Effector memory CD8-positive, alpha-beta T cell (primary cell): Measurements from ENCODE around the gene MAPKBP1.

ENCODE experiments used
- ATAC-seq: fragments of 150-1000 bp; cut with Tn5 transposase; replicated peaks from 2 replicates; pipeline ENCODE4 v1.10.0; 2021; ENCODE audit warnings: mild to moderate bottlenecking, moderate library complexity
- DNase-seq, 3 experiments: peaks; one replicate each; pipeline ENCODE4 v3.0.0; 2021
- H3K27ac Mint-ChIP-seq, 2 donors: one replicate each; pipeline ENCODE4 v1.8.0; 2022; ENCODE audit warnings: mild to moderate bottlenecking in 2 of 2, mixed read lengths in 2 of 2, moderate library complexity in 2 of 2
- H3K27me3 Mint-ChIP-seq, 2 donors: one replicate each; pipeline ENCODE4 v1.8.0; 2022; ENCODE audit warnings: mixed read lengths in 2 of 2
- H3K36me3 Mint-ChIP-seq: one replicate; pipeline ENCODE4 v1.8.0; 2022; ENCODE audit warnings: mild to moderate bottlenecking, moderate library complexity, mixed read lengths; ENCODE audit not compliant: insufficient read depth
- H3K4me1 Mint-ChIP-seq, 2 donors: one replicate each; pipeline ENCODE4 v1.8.0; 2022; ENCODE audit warnings: low read depth in 2 of 2, mixed read lengths in 2 of 2
- H3K4me3 Mint-ChIP-seq, 2 donors: one replicate each; pipeline ENCODE4 v1.8.0; 2022; ENCODE audit warnings: mild to moderate bottlenecking in 2 of 2, mixed read lengths in 2 of 2, moderate library complexity in 2 of 2
- H3K9me3 Mint-ChIP-seq, 2 donors: one replicate each; pipeline ENCODE4 v1.8.0; 2022; ENCODE audit warnings: mixed read lengths in 2 of 2

The MAPKBP1 gene

DNA sequence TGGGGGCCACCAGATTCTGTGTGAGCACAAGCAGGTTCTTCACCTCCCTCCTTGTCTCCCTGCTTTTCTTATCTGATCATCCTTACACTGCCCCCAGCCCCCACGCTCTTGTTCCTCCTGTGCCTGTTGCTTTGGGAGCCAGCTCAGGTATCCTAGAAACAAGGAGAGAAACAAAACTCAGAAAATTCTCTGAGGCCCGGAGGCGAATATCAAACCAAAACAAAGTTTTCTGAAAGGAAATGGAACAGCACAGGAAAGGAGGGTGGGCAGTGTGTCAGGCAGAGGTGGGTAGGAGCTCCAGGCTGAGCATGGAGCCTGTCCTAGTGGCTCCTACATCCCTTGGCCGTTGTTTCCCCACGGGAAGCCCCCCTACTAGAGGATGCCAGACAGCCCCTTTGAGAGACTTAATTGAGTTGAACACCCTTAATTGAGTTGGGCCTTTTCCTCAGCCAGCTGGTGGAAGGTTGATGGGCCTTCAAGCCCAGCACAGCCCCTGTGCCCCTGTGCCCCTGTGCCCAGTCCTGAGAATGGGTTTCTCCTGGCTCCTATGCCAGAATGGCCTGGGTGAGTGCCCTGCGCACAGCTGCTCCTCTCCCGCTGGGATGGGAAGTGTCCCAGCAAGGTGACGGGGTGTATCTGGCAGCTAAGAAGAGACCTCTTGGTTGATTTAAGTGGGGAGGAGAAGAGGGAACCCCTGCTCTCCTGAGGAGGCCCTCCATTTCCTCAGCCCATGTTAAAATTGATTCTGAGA lies 30.8 kb downstream of the MAPKBP1 start:
- H3K4me3 Mint-ChIP-seq = no peak overlapping the region
- H3K36me3 Mint-ChIP-seq = peaks cover 11% of the 10 kb centered on the region
- H3K4me1 Mint-ChIP-seq = peaks cover 0 to 4% of the 10 kb centered on the region in 2 donors
- ATAC-seq (no peak), DNase-seq (no peak)
- no peaks in the 10 kb centered on the region for H3K27me3 Mint-ChIP-seq
- H3K27ac Mint-ChIP-seq = peak overlapping the region; percentile 44 to 83
- H3K9me3 Mint-ChIP-seq = no peaks in the 10 kb centered on the region

DNA sequence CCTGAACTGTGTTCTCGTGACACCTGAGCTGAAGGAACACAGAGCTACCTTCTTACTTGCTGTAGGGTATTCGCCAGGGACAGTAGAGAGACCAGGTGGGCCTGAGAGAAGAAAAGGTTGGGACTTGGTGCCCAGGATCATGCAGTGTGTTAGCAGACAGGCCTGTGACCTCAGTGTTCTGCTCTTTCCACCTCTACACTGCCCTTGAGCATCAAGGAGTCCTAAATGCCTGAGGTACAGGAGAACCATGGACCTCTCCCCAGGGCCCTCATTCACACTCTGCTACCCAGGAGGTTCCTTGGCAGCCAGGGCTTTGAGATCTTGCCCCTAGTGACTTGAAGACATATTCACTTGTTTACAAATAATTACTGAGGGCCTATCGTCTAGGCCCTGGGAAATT lies 31.4 kb downstream of the MAPKBP1 start:
- Mint-ChIP-seq H3K9me3 (no peaks in the 10 kb centered on the region), H3K36me3 (peaks cover 6% of the 10 kb centered on the region), H3K27me3 (no peaks in the 10 kb centered on the region), H3K27ac (peak overlapping the region; percentile 25 to 83), H3K4me3 (no peak overlapping the region), H3K4me1 (peaks cover 0 to 5% of the 10 kb centered on the region in 2 donors)
- DNase-seq (no peak), ATAC-seq (no peak)

DNA sequence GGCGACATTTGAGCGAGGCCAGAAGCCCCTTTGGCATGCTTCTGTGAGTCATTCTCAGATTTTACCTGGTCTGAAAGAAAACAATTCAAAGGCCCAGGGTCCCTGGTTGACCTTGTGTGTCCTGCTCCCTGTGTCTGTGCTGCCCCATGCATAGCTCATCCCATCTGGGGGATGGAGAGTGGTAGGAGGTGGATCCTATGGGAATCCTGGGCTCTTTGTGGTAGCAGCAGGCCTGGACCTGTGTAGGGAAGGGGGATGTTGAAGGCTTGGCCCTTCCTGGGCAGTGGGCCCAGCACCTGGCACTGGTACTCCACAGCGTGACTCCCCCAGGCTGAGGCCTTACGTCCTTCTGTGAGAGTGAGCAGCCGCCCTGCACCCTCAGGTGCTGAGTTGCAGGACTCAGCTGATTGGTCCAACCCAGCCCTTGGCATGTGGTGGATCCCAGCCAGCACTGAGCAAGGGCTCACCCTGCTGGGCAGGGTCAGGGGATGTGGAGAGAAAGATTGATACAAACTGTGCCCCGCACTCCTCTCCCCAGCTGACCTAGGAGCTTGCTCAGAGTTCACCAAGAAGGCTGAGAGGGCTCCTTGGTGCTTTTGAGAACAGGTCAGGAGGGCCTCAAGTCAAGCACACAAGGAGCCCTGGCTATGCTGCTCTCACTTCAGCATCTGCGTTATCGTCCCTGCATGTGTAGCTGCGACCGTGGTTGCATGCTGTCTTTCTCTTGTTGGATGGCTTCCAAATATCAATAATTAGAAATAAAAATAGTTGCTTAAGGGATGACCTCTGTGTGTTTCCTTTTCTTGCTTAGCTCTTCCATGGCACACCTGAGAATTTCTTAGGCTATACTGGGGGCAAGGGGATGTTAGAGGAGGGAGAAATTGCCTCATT lies 32.3 kb downstream of the MAPKBP1 start:
- Mint-ChIP-seq H3K36me3 (peaks cover 7% of the 10 kb centered on the region), H3K27ac (peak overlapping the region in 1 of 2 donors; percentile 25), H3K9me3 (no peaks in the 10 kb centered on the region), H3K4me1 (peaks cover 4 to 10% of the 10 kb centered on the region in 2 donors), H3K4me3 (no peak overlapping the region), H3K27me3 (no peaks in the 10 kb centered on the region)
- ATAC-seq (no peak), DNase-seq (no peak)

DNA sequence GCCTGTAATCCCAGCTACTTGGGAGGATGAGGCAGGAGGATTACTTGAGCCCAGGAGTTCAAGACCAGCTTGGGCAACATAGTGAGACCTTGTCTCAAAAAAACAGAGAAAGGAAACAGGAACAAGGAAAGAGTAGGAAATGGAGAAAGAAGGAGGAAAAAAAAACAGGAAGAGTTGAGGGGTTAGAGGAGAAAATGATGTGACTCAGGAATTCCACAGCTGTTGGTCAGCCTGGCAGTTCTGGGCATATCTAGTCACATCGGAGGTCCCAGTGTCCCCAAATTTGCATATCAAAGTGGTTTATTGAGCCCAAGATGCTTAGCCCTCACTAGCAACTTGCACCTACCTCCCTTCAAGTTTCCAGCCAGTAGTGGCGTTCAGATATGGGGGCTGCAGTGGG lies 34.8 kb downstream of the MAPKBP1 start:
- H3K4me3 Mint-ChIP-seq = no peak overlapping the region
- H3K27ac Mint-ChIP-seq = peak overlapping the region in 1 of 2 donors; percentile 79
- H3K27me3 Mint-ChIP-seq = no peaks in the 10 kb centered on the region
- DNase-seq = no peak
- no peak for ATAC-seq
- no peaks in the 10 kb centered on the region for H3K9me3 Mint-ChIP-seq
- H3K36me3 Mint-ChIP-seq = peaks cover 17% of the 10 kb centered on the region
- H3K4me1 Mint-ChIP-seq = peaks cover 4 to 14% of the 10 kb centered on the region in 2 donors

DNA sequence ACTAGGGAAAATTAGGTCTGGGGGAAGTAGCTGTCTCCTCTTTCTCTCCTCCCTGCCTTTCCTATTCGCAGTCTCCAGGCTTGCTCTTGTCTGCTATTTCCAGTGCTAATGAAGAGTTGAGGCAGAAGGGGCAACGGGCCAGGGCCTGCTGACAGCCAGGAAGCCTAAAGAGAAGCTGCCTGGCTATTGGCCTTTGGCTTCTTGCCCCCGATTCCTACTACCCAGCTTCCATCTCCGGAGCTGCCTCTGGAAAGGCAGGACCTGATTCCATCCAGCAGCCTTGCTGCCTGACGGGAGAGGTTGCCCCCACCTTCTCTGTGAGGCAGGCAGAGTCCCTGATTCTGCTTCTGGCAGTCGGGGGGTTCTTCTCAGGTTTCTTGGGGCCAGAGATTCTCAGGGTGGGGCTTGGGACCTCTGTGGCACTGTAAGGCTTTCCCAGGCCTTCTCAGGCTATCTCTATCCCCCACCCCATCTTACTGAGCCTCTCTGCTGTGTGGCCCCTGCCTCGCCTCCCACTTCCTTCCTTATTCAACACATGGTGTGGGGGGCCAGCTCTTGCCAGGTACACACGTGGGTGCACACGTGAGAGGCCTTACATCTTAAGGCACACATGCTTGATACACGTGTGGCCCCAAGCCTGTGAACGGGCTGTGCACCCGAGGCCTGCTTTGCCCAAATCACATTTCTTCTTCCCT lies 35.4 kb downstream of the MAPKBP1 start:
- Mint-ChIP-seq H3K9me3 (no peaks in the 10 kb centered on the region), H3K27ac (peak overlapping the region in 1 of 2 donors; percentile 79), H3K36me3 (peaks cover 17% of the 10 kb centered on the region), H3K4me1 (peaks cover 4 to 13% of the 10 kb centered on the region in 2 donors), H3K4me3 (no peak overlapping the region), H3K27me3 (no peaks in the 10 kb centered on the region)
- ATAC-seq (no peak), DNase-seq (no peak)

DNA sequence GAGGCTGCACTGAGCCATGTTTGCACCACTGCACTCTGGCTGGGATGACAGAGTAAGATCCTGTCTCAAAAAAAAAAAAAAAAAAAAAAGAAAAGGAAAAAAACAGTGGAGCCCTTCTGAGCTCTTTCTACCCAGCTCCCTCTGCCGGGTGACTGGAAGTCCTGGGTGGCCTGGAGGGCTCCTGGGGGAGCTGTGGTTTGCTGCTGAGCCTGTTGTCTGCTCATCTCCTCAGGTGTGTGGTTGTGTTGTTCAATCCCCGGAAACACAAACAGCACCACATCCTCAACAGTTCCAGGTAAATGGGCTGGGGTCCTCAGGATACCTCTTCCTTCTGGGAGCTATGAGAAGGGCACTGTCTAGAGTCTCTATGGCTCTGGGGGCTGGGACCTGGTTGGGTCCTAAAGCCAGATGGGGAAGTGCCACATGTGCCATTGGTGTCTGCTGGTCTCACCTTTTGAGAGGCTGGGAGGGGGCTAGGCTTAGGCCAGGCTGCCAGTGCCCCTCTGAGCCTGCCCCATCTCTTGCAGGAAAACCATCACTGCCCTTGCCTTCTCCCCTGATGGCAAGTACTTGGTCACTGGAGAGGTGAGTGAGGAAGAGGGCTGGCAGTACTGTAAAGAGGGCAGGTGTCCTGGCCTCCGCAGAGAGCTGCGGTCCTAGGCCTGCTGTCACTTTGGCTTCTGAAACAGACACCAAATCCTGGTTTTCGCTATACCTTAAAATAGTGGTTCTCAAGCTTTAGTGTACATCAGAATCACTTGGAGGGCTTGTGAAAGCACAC lies 36.6 kb downstream of the MAPKBP1 start:
- Mint-ChIP-seq H3K9me3 (no peaks in the 10 kb centered on the region), H3K36me3 (peaks cover 20% of the 10 kb centered on the region), H3K27ac (peak overlapping the region; percentile 31 to 32), H3K4me1 (peaks cover 4 to 13% of the 10 kb centered on the region in 2 donors), H3K27me3 (no peaks in the 10 kb centered on the region), H3K4me3 (no peak overlapping the region)
- ATAC-seq (peak; percentile 10), DNase-seq (no peak)

DNA sequence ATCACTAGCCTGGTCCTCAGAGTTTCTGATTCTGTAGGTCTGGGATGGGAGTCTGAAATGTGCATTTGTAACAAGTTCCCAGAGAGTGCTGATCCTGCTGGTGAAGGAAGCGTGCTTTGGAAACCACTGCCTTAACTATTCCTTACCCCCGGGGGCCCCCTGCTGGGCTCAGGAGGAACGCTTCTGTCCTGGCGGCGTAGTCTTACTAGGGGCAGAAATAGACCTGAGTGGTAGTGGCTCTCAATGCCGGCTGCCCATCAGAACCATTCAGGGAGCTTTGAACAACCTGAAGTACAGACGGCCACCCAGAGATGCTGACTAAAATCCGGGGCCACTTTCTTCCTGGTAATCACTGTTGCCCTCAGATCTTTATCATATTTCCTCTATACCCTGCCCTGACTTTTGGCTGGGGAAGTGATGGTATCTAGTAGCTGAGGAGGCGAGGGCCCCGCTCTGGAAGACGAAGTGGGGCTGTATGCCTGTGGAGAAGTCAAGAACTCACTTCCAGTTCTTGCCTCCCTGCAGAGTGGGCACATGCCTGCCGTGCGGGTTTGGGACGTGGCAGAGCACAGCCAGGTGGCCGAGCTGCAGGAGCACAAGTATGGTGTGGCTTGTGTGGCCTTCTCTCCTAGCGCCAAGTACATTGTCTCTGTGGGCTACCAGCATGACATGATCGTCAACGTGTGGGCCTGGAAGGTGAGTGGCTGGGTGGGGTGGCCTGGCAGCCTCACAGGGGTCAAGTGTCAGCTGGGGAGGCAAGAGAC lies 37.3 kb downstream of the MAPKBP1 start:
- DNase-seq (peak; percentile 70 to 73 (median 71)), ATAC-seq (peak; percentile 98)
- Mint-ChIP-seq H3K27me3 (no peaks in the 10 kb centered on the region), H3K4me3 (no peak overlapping the region), H3K9me3 (no peaks in the 10 kb centered on the region), H3K36me3 (peaks cover 22% of the 10 kb centered on the region), H3K27ac (peak overlapping the region; percentile 31 to 32), H3K4me1 (peaks cover 4 to 13% of the 10 kb centered on the region in 2 donors)

DNA sequence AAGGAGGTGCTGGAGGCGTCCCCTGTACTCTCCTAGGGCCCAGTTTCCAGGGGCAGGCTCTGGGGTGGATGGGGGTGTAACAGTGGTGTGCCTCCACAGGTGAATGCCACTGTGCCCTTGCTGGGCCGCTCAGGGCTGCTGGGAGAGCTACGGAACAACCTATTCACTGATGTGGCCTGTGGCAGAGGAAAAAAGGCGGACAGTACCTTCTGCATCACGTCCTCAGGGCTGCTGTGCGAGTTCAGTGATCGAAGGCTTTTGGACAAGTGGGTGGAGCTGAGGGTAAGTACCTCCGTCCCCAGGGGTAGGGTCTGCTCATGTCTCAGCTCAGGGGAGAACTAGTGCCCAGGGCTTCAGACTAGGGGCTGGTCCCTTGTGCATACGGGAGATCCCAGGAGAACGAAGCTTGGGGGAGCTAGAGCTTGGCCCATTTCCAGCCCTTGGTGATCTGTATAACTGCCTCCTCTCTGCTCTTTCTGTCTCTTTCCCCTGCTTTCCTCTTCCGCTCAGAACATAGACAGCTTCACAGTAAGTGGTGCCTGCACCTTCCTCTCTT lies 38.6 kb downstream of the MAPKBP1 start:
- Mint-ChIP-seq H3K27me3 (no peaks in the 10 kb centered on the region), H3K9me3 (no peaks in the 10 kb centered on the region), H3K4me1 (peaks cover 4 to 13% of the 10 kb centered on the region in 2 donors), H3K36me3 (peaks cover 26% of the 10 kb centered on the region), H3K27ac (peak overlapping the region in 1 of 2 donors; percentile 55), H3K4me3 (no peak overlapping the region)
- DNase-seq = no peak
- no peak for ATAC-seq

DNA sequence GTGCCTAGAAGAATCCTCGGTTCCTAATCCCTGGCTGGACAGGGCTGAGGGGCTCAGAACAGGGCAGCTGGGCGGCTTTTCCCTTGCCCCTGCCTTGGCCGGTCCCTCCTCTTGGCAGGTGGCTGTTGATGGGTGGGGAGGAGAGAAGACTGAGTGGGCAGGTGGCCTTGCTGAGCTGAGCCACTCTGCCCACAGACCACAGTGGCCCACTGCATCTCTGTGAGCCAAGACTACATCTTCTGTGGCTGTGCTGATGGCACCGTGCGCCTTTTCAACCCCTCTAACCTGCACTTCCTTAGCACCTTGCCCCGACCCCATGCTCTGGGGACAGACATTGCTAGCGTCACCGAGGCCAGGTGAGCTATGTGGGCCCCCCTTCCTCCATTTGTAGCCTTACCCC lies 39.1 kb downstream of the MAPKBP1 start:
- H3K4me1 Mint-ChIP-seq = peaks cover 4 to 13% of the 10 kb centered on the region in 2 donors
- H3K27me3 Mint-ChIP-seq = no peaks in the 10 kb centered on the region
- no peak overlapping the region for H3K4me3 Mint-ChIP-seq
- DNase-seq (no peak), ATAC-seq (no peak)
- H3K9me3 Mint-ChIP-seq = no peaks in the 10 kb centered on the region
- H3K27ac Mint-ChIP-seq = peak overlapping the region in 1 of 2 donors; percentile 55
- peaks cover 31% of the 10 kb centered on the region for H3K36me3 Mint-ChIP-seq

DNA sequence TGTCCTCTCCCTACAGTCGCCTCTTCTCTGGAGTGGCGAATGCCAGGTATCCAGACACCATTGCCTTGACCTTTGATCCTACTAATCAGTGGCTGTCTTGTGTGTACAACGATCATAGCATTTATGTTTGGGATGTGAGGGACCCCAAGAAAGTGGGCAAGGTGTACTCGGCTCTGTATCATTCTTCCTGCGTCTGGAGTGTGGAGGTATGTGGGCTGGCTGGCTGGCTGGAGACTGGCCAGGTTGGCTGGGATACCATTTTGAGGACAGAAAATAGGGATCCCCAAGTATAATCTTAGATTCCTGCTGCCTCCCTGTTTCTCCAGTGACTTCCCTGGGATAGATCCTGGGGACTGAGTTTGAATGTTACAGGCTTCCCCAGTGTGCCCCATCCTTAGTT lies 40.2 kb downstream of the MAPKBP1 start:
- Mint-ChIP-seq H3K4me3 (no peak overlapping the region), H3K27me3 (no peaks in the 10 kb centered on the region), H3K9me3 (no peaks in the 10 kb centered on the region), H3K27ac (no peak overlapping the region), H3K36me3 (peaks cover 32% of the 10 kb centered on the region), H3K4me1 (peaks cover 4 to 13% of the 10 kb centered on the region in 2 donors)
- no peak for DNase-seq
- ATAC-seq = no peak

DNA sequence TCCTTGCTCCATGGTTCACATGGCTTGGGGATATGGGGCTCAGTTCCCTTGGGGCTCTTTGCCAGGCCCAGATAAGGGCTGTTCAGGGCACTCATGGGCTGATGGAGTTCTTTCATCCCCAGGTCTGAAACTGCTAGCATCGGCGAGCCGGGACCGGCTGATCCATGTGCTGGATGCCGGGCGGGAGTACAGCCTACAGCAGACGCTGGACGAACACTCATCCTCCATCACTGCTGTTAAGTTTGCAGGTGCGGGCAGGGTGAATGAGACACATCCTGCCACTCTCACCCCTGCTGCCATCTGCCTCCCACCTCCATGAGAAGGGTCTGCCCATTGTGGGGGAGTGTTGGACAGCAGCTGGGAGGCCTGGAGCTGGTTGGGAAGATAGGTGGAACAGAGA lies 42.5 kb downstream of the MAPKBP1 start:
- ATAC-seq (no peak), DNase-seq (no peak)
- Mint-ChIP-seq H3K27me3 (no peaks in the 10 kb centered on the region), H3K27ac (no peak overlapping the region), H3K9me3 (no peaks in the 10 kb centered on the region), H3K4me3 (no peak overlapping the region), H3K4me1 (peaks cover 0 to 2% of the 10 kb centered on the region in 2 donors), H3K36me3 (peaks cover 24% of the 10 kb centered on the region)

DNA sequence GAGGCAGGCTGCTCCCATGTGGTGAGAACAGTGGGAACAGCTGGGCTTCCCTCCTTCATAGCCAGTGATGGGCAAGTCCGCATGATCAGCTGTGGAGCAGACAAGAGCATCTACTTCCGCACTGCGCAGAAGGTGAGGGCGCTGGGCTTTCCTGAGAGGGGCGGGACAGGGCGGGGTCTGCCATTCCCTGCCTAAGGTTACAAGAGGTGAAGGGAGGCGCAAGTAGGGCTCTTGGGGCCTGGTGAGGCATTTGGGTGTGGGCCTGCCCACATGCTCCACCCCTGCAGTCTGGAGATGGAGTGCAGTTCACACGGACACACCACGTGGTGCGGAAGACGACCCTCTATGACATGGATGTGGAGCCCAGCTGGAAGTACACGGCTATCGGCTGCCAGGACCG lies 43.0 kb downstream of the MAPKBP1 start:
- Mint-ChIP-seq H3K4me1 (no peaks in the 10 kb centered on the region), H3K36me3 (peaks cover 22% of the 10 kb centered on the region), H3K9me3 (no peaks in the 10 kb centered on the region), H3K4me3 (no peak overlapping the region), H3K27me3 (no peaks in the 10 kb centered on the region), H3K27ac (no peak overlapping the region)
- no peak for DNase-seq
- ATAC-seq = no peak
